Measurements from ENCODE around the gene GNG3.

DNA sequence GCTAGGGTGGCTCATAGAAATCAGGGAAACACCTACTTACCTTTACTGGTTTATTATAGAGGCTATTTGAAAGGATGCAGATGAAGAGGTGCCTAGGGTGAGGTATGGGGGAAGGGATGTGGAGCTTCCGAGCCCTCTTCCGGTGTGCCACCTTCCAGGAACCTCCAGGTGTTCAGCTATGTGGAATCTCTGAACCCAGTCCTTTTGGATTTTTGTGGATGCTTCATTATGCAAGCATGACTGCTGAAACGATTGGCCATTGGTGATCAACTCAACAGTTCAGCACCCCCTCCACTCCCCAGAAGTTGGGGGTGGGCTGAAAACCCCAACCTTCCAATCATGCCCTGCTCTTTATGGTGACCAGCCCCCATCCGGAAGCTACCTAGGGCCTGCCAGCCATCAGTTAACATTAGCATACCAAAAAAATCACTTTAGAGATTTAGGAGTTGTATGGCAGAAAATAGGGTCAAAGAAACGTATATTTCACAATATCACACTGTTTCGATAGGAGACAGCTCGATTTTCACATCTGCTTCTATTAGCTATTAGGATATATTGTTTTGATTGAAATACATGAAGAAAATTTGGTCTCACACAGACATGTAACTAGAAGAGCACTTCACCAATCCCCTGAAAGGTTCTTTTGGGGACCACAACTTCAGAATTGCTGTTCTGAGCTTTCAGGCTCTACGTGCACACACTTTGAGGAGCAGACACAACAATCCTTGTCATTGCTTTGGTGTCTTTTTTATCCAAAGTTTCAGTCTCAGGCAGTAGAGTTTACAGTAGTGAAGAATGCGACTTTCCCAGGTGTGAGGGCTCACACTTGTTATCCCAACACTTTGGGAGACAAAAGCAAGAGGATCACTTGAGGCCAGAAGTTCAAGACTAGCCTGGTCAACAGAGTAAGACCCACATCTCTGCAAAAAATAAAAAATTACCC is 50.6 kb downstream of the GNG3 start:
- TF ChIP-seq, protein P1, sequence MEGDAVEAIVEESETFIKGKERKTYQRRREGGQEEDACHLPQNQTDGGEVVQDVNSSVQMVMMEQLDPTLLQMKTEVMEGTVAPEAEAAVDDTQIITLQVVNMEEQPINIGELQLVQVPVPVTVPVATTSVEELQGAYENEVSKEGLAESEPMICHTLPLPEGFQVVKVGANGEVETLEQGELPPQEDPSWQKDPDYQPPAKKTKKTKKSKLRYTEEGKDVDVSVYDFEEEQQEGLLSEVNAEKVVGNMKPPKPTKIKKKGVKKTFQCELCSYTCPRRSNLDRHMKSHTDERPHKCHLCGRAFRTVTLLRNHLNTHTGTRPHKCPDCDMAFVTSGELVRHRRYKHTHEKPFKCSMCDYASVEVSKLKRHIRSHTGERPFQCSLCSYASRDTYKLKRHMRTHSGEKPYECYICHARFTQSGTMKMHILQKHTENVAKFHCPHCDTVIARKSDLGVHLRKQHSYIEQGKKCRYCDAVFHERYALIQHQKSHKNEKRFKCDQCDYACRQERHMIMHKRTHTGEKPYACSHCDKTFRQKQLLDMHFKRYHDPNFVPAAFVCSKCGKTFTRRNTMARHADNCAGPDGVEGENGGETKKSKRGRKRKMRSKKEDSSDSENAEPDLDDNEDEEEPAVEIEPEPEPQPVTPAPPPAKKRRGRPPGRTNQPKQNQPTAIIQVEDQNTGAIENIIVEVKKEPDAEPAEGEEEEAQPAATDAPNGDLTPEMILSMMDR (IDR thresholded peaks at IDR 0.05; ENCODE audit: poor library complexity): no peak
- no peak for TF ChIP-seq EZH2phosphoT487 (IDR thresholded peaks at IDR 0.05; ENCODE audit: low read depth, severe bottlenecking, unreplicated experiment)
